ENCODE results near the gene CLDN22. TPM values are rescaled to one million over a fixed set of nuclear protein-coding genes. Genes with fewer than 3 reads are reported as not detected.

The CLDN22 gene
- total RNA-seq, 5 donors from 2014 or later (not counting 1 experiment from before 2014, with no cell fraction given), result not detected

GRCh38 chr4:183268556-183268955 is 51.5 kb downstream of the CLDN22 start:
- H3K9me3 Mint-ChIP-seq, result no peaks in the 10 kb centered on the region
- ChIA-PET CTCF (interaction anchor here in 1 of 2 donors (1.4 kb wide), 1 partner anchor 9 kb away, joined by 3 read pairs; no protein-coding TSS in a partner anchor), POLR2A (no interaction called here)
- DNase-seq (no peak), ATAC-seq (replicated peaks in 1 of 4) (no peak)
- Histone ChIP-seq H3K9me3 (no peaks in the 10 kb centered on the region), H3K27me3 (replicated peaks in 1 of 2; ENCODE audit: control insufficient read depth in 2 of 2, extremely low read depth in 1 of 2, insufficient read depth in 2 of 2, low read length in 1 of 2) (no peaks in the 10 kb centered on the region), H3K4me3 (ENCODE audit: control insufficient read depth in 1 of 2, extremely low read depth in 1 of 2, low read length in 1 of 2) (no peak overlapping the region), H3K4me1 (ENCODE audit: control insufficient read depth in 1 of 2, extremely low read depth in 1 of 2, insufficient read depth in 2 of 2, low read length in 2 of 2) (no peaks in the 10 kb centered on the region), H3K27ac (ENCODE audit: low read length) (no peak overlapping the region), H3K36me3 (ENCODE audit: control insufficient read depth in 2 of 2, extremely low read depth in 1 of 2, insufficient read depth in 1 of 2, low read length in 1 of 2) (no peaks in the 10 kb centered on the region)
- no peak overlapping the region for H3K27ac Mint-ChIP-seq
- H3K27me3 Mint-ChIP-seq, result no peaks in the 10 kb centered on the region
- H3K4me3 Mint-ChIP-seq, result no peak overlapping the region
- H3K4me1 Mint-ChIP-seq, result no peaks in the 10 kb centered on the region
- no CpG with 5 or more reads among the region's 9 CpGs for WGBS (ENCODE audit: insufficient coverage)
- H3K36me3 Mint-ChIP-seq, result peaks cover 12% of the 10 kb centered on the region

Other genes with a start within 250 kb of the CLDN22 start
- gene WWC2, start 221.0 kb downstream of the CLDN22 start, total RNA-seq, result 1 to 10 TPM; 5.0 to 9.1 (median 7.3) TPM
- not detected for gene CLDN24, start 2.1 kb upstream of the CLDN22 start, total RNA-seq
- 10 to 100 TPM; 33.0 to 46.6 (median 42.7) TPM for gene CDKN2AIP, start 124.4 kb upstream of the CLDN22 start, total RNA-seq
- 10 to 100 TPM in 2 of 5 donors, 1 to 10 TPM in 3; 5.0 to 14.0 (median 7.6) TPM for gene ING2, start 184.8 kb upstream of the CLDN22 start, total RNA-seq